Measurements from ENCODE around the gene MGLL.

Gene MGLL

GRCh38 chr3:127791221-127791913 lies 30.9 kb downstream of the MGLL start:
- ATAC-seq (peak; percentile 40), DNase-seq (ENCODE audit: low spot score in 2 of 2) (no peak)

GRCh38 chr3:127790882-127791183 lies 31.5 kb downstream of the MGLL start:
- Mint-ChIP-seq H3K27ac (no peak overlapping the region), H3K9me3 (peaks cover 5% of the 10 kb centered on the region), H3K4me3 (no peak overlapping the region), H3K4me1 (no peaks in the 10 kb centered on the region), H3K36me3 (peaks cover 3% of the 10 kb centered on the region)
- peak; percentile 14 for ATAC-seq
- no peak for DNase-seq (ENCODE audit: low spot score in 2 of 2)

More at GRCh38 chr3:127791221-127791913, 30.9 kb downstream of the MGLL start:
- Mint-ChIP-seq H3K9me3 (peaks cover 5% of the 10 kb centered on the region), H3K4me3 (no peak overlapping the region), H3K4me1 (no peaks in the 10 kb centered on the region), H3K27ac (no peak overlapping the region), H3K36me3 (no peaks in the 10 kb centered on the region)

- H3K9me3 Mint-ChIP-seq, result peaks cover 5% of the 10 kb centered on the region
- DNase-seq (ENCODE audit: low spot score in 2 of 2) (no peak), ATAC-seq (no peak)
- no peak overlapping the region for H3K4me3 Mint-ChIP-seq
- no peak overlapping the region for H3K27ac Mint-ChIP-seq
- H3K4me1 Mint-ChIP-seq, result no peaks in the 10 kb centered on the region
- H3K36me3 Mint-ChIP-seq, result peaks cover 4% of the 10 kb centered on the region
Measured at GRCh38 chr3:127789990-127790881, 32.1 kb downstream of the MGLL start.

GRCh38 chr3:127789051-127789450 lies 33.3 kb downstream of the MGLL start:
- H3K4me3 Mint-ChIP-seq, result no peak overlapping the region
- H3K4me1 Mint-ChIP-seq, result no peaks in the 10 kb centered on the region
- no peaks in the 10 kb centered on the region for H3K9me3 Mint-ChIP-seq
- no peak overlapping the region for H3K27ac Mint-ChIP-seq
- peaks cover 4% of the 10 kb centered on the region for H3K36me3 Mint-ChIP-seq
- no peak for ATAC-seq
- no peak for DNase-seq (ENCODE audit: low spot score in 2 of 2)

- no peak for ATAC-seq
- DNase-seq (ENCODE audit: low spot score in 2 of 2), result no peak
- no peaks in the 10 kb centered on the region for H3K4me1 Mint-ChIP-seq
- H3K27ac Mint-ChIP-seq, result no peak overlapping the region
- peaks cover 4% of the 10 kb centered on the region for H3K36me3 Mint-ChIP-seq
- no peak overlapping the region for H3K4me3 Mint-ChIP-seq
- no peaks in the 10 kb centered on the region for H3K9me3 Mint-ChIP-seq
Measured at GRCh38 chr3:127788451-127788909, 33.8 kb downstream of the MGLL start.

GRCh38 chr3:127787571-127788365 lies 34.5 kb downstream of the MGLL start:
- ATAC-seq (no peak), DNase-seq (ENCODE audit: low spot score in 2 of 2) (no peak)
- Mint-ChIP-seq H3K4me1 (no peaks in the 10 kb centered on the region), H3K9me3 (no peaks in the 10 kb centered on the region), H3K36me3 (peaks cover 4% of the 10 kb centered on the region), H3K4me3 (no peak overlapping the region), H3K27ac (no peak overlapping the region)

GRCh38 chr3:127787071-127787490 lies 35.2 kb downstream of the MGLL start:
- H3K4me1 Mint-ChIP-seq, result no peaks in the 10 kb centered on the region

GRCh38 chr3:127786353-127787070 lies 35.8 kb downstream of the MGLL start:
- ATAC-seq (no peak), DNase-seq (ENCODE audit: low spot score in 2 of 2) (no peak)
- no peak overlapping the region for H3K27ac Mint-ChIP-seq
- no peaks in the 10 kb centered on the region for H3K4me1 Mint-ChIP-seq
- peaks cover 4% of the 10 kb centered on the region for H3K36me3 Mint-ChIP-seq
- H3K4me3 Mint-ChIP-seq, result no peak overlapping the region
- no peaks in the 10 kb centered on the region for H3K9me3 Mint-ChIP-seq

More at GRCh38 chr3:127787071-127787490, 35.2 kb downstream of the MGLL start:
- DNase-seq (ENCODE audit: low spot score in 2 of 2) (no peak), ATAC-seq (no peak)
- H3K27ac Mint-ChIP-seq, result no peak overlapping the region
- H3K36me3 Mint-ChIP-seq, result peaks cover 4% of the 10 kb centered on the region
- no peaks in the 10 kb centered on the region for H3K9me3 Mint-ChIP-seq
- no peak overlapping the region for H3K4me3 Mint-ChIP-seq

- no peak overlapping the region for H3K4me3 Mint-ChIP-seq
- no peaks in the 10 kb centered on the region for H3K4me1 Mint-ChIP-seq
- H3K9me3 Mint-ChIP-seq, result no peaks in the 10 kb centered on the region
- peak overlapping the region; percentile 69 for H3K27ac Mint-ChIP-seq
- no peak for DNase-seq (ENCODE audit: low spot score in 2 of 2)
- ATAC-seq, result peak; percentile 27
- H3K36me3 Mint-ChIP-seq, result peaks cover 4% of the 10 kb centered on the region
Measured at GRCh38 chr3:127785711-127786265, 36.5 kb downstream of the MGLL start.

GRCh38 chr3:127784865-127785710 lies 37.2 kb downstream of the MGLL start:
- H3K9me3 Mint-ChIP-seq, result no peaks in the 10 kb centered on the region
- H3K4me3 Mint-ChIP-seq, result no peak overlapping the region
- no peaks in the 10 kb centered on the region for H3K4me1 Mint-ChIP-seq
- no peak for ATAC-seq
- peaks cover 4% of the 10 kb centered on the region for H3K36me3 Mint-ChIP-seq
- H3K27ac Mint-ChIP-seq, result peak overlapping the region; percentile 69
- no peak for DNase-seq (ENCODE audit: low spot score in 2 of 2)

- Mint-ChIP-seq H3K36me3 (peaks cover 4% of the 10 kb centered on the region), H3K27ac (no peak overlapping the region), H3K4me1 (peaks cover 6% of the 10 kb centered on the region), H3K4me3 (no peak overlapping the region), H3K9me3 (no peaks in the 10 kb centered on the region)
- DNase-seq (ENCODE audit: low spot score in 2 of 2), result no peak
- no peak for ATAC-seq
Measured at GRCh38 chr3:127784283-127784682, 38.0 kb downstream of the MGLL start.

- H3K36me3 Mint-ChIP-seq, result peaks cover 4% of the 10 kb centered on the region
- no peaks in the 10 kb centered on the region for H3K9me3 Mint-ChIP-seq
- peaks cover 6% of the 10 kb centered on the region for H3K4me1 Mint-ChIP-seq
- H3K27ac Mint-ChIP-seq, result no peak overlapping the region
- DNase-seq (ENCODE audit: low spot score in 2 of 2) (no peak), ATAC-seq (no peak)
- no peak overlapping the region for H3K4me3 Mint-ChIP-seq
Measured at GRCh38 chr3:127783642-127784160, 38.6 kb downstream of the MGLL start.

- Mint-ChIP-seq H3K27ac (no peak overlapping the region), H3K4me3 (no peak overlapping the region), H3K36me3 (peaks cover 4% of the 10 kb centered on the region), H3K9me3 (no peaks in the 10 kb centered on the region), H3K4me1 (peaks cover 6% of the 10 kb centered on the region)
- ATAC-seq, result no peak
- no peak for DNase-seq (ENCODE audit: low spot score in 2 of 2)
Measured at GRCh38 chr3:127783166-127783565, 39.1 kb downstream of the MGLL start.

Data from stimulated activated effector memory CD8-positive, alpha-beta T cell treated with anti-CD3 and anti-CD28 coated beads, Interleukin-12 subunit alpha, Interleukin-12 subunit beta, amount 100 ng/mL, for 72 hours (primary cell).